ENCODE data around the gene JCAD.
"Not testable (repeated sequence)": the region's sequence is repeated elsewhere in the genome, so short reads cannot be mapped to it uniquely, and the experiment has no call there.

JCAD gene

DNA sequence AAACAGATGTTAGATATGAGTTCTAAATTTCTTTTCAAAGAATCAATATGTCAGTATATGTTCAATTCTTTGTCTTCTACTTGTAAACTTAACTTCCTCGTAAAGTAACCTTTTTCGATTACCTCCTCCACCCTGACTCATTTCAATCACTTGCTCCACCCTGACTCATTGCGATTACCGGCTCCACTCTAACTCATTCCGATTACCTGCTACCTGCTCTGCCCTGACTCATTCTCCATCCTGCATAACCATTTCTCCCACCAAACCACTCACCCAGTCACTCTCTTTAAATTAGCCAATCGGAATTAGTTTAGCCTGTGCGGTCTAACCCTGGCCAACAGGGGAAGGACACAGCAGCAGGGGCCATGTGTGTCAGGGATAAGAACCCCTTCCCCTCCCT is 40.3 kb upstream of the JCAD start:
- H4K91ac ChIP-seq (ENCODE audit: low read length); H3K4me2 ChIP-seq (ENCODE audit: low read length, poor library complexity, severe bottlenecking); H2AFZ ChIP-seq (ENCODE audit: low read depth, low read length); H2BK120ac ChIP-seq (ENCODE audit: low read depth, low read length); H3K27ac ChIP-seq (ENCODE audit: low read length, poor library complexity, severe bottlenecking); H3K9ac ChIP-seq (ENCODE audit: low read length); H2BK12ac ChIP-seq (ENCODE audit: low read length in 2 of 2); H3K79me1 ChIP-seq (replicated peaks; ENCODE audit: low read length, poor library complexity, severe bottlenecking); H4K8ac ChIP-seq (ENCODE audit: low read length); H3K36me3 ChIP-seq (ENCODE audit: control insufficient read depth in 1 of 2, insufficient read depth in 2 of 2, low read depth in 1 of 2, low read length in 2 of 2); H3K14ac ChIP-seq (ENCODE audit: low read length in 2 of 2); H3K9me3 ChIP-seq (ENCODE audit: control insufficient read depth, low read length); H3K27me3 ChIP-seq (ENCODE audit: control insufficient read depth in 1 of 2, insufficient read depth in 1 of 2, low read length in 2 of 2); H2BK5ac ChIP-seq (ENCODE audit: low read depth, low read length, poor library complexity, severe bottlenecking); H3K18ac ChIP-seq (ENCODE audit: low read depth in 1 of 2, low read length in 2 of 2); H2BK15ac ChIP-seq (ENCODE audit: low read depth, poor library complexity, severe bottlenecking); H2AK5ac ChIP-seq (ENCODE audit: low read length, severe bottlenecking); H3K4ac ChIP-seq (ENCODE audit: low read depth in 1 of 2, low read length in 2 of 2); H3K4me3 ChIP-seq (ENCODE audit: insufficient read depth in 1 of 2, low read depth in 1 of 2, low read length in 2 of 2); H3K4me1 ChIP-seq (ENCODE audit: control insufficient read depth, insufficient read depth, low read depth, low read length); H3K23ac ChIP-seq (ENCODE audit: low read length in 2 of 2); DNase-seq: not testable (repeated sequence)
- WGBS = 96% methylated on average over 7 of the region's 7 CpGs

DNA sequence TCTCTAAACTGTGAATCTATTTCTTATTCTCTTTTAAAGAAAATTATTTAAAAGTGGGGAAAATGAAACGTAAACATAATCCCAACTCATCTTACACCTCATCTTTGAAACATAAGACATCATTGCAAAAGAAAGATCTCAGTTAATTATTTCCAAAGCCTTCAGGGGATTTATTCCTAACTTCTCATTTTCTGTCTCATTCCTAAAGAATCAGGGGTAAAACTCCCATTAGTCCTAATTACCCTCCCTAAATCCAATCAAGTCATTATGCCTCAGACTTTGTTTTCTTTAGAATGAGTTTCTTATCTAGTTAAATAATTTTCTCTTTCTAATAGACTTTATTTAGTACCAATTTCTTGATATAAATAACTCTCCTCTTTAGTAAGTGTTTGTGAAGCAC is 39.7 kb upstream of the JCAD start:
- H2BK5ac ChIP-seq (ENCODE audit: low read depth, low read length, poor library complexity, severe bottlenecking) = no peak overlapping the region
- peak overlapping the region; percentile 15 for H3K9ac ChIP-seq (ENCODE audit: low read length)

DNA sequence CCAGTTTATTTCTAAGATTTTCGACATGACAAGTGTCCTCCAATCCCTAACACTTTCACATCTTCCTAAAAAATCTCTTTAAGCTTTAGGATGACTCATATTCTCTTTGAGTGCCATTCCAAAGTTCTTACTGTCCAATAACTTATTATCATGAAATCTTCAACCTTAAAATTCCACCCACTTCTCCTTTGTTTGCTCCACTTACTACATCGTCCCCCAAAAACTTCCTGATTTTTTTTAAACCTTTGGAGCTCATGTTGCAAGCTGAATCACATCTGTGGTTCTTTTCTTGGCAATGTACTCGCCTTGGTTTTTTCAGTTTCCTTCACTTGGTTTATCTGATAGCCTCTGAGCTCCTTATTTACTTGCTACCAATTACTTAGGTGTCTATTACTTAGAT is 39.2 kb upstream of the JCAD start:
- WGBS = 46% methylated on average over 3 of the region's 3 CpGs
- no peak overlapping the region for H4K91ac ChIP-seq (ENCODE audit: low read length)
- peak overlapping the region; percentile 15 for H3K9ac ChIP-seq (ENCODE audit: low read length)
- H2BK120ac ChIP-seq (ENCODE audit: low read depth, low read length) = no peak overlapping the region
- H3K4me2 ChIP-seq (ENCODE audit: low read length, poor library complexity, severe bottlenecking) = no peak overlapping the region
- no peak overlapping the region for H3K27ac ChIP-seq (ENCODE audit: low read length, poor library complexity, severe bottlenecking)
- H3K4me1 ChIP-seq (ENCODE audit: control insufficient read depth, insufficient read depth, low read depth, low read length) = no peaks in the 10 kb centered on the region
- H3K23ac ChIP-seq (ENCODE audit: low read length in 2 of 2) = no peak overlapping the region
- H3K9me3 ChIP-seq (ENCODE audit: control insufficient read depth, low read length) = no peaks in the 10 kb centered on the region
- H3K36me3 ChIP-seq (ENCODE audit: control insufficient read depth in 1 of 2, insufficient read depth in 2 of 2, low read depth in 1 of 2, low read length in 2 of 2) = no peaks in the 10 kb centered on the region
- H2AK5ac ChIP-seq (ENCODE audit: low read length, severe bottlenecking) = no peak overlapping the region
- peak; percentile 24 for DNase-seq
- no peaks in the 10 kb centered on the region for H3K27me3 ChIP-seq (ENCODE audit: control insufficient read depth in 1 of 2, insufficient read depth in 1 of 2, low read length in 2 of 2)
- H2BK15ac ChIP-seq (ENCODE audit: low read depth, poor library complexity, severe bottlenecking) = no peak overlapping the region
- no peak overlapping the region for H2BK5ac ChIP-seq (ENCODE audit: low read depth, low read length, poor library complexity, severe bottlenecking)
- no peak overlapping the region for H3K18ac ChIP-seq (ENCODE audit: low read depth in 1 of 2, low read length in 2 of 2)
- no peak overlapping the region for H3K4ac ChIP-seq (ENCODE audit: low read depth in 1 of 2, low read length in 2 of 2)
- H3K79me1 ChIP-seq (replicated peaks; ENCODE audit: low read length, poor library complexity, severe bottlenecking) = no peaks in the 10 kb centered on the region
- H2AFZ ChIP-seq (ENCODE audit: low read depth, low read length) = no peak overlapping the region
- H3K14ac ChIP-seq (ENCODE audit: low read length in 2 of 2) = no peak overlapping the region
- H3K4me3 ChIP-seq (ENCODE audit: insufficient read depth in 1 of 2, low read depth in 1 of 2, low read length in 2 of 2) = no peak overlapping the region
- no peak overlapping the region for H2BK12ac ChIP-seq (ENCODE audit: low read length in 2 of 2)
- H4K8ac ChIP-seq (ENCODE audit: low read length) = no peak overlapping the region

More for the DNA sequence above, 39.7 kb upstream of the JCAD start:
- Histone ChIP-seq H3K18ac (ENCODE audit: low read depth in 1 of 2, low read length in 2 of 2) (no peak overlapping the region), H2BK15ac (ENCODE audit: low read depth, poor library complexity, severe bottlenecking) (no peak overlapping the region), H3K79me1 (replicated peaks; ENCODE audit: low read length, poor library complexity, severe bottlenecking) (no peaks in the 10 kb centered on the region), H3K4me1 (ENCODE audit: control insufficient read depth, insufficient read depth, low read depth, low read length) (no peaks in the 10 kb centered on the region), H3K9me3 (ENCODE audit: control insufficient read depth, low read length) (no peaks in the 10 kb centered on the region), H3K4me3 (ENCODE audit: insufficient read depth in 1 of 2, low read depth in 1 of 2, low read length in 2 of 2) (no peak overlapping the region), H2AK5ac (ENCODE audit: low read length, severe bottlenecking) (no peak overlapping the region), H2BK12ac (ENCODE audit: low read length in 2 of 2) (no peak overlapping the region), H2BK120ac (ENCODE audit: low read depth, low read length) (no peak overlapping the region), H3K27ac (ENCODE audit: low read length, poor library complexity, severe bottlenecking) (no peak overlapping the region), H2AFZ (ENCODE audit: low read depth, low read length) (no peak overlapping the region), H3K14ac (ENCODE audit: low read length in 2 of 2) (no peak overlapping the region), H3K23ac (ENCODE audit: low read length in 2 of 2) (no peak overlapping the region), H4K91ac (ENCODE audit: low read length) (no peak overlapping the region), H3K36me3 (ENCODE audit: control insufficient read depth in 1 of 2, insufficient read depth in 2 of 2, low read depth in 1 of 2, low read length in 2 of 2) (no peaks in the 10 kb centered on the region), H3K4me2 (ENCODE audit: low read length, poor library complexity, severe bottlenecking) (no peak overlapping the region), H3K4ac (ENCODE audit: low read depth in 1 of 2, low read length in 2 of 2) (no peak overlapping the region), H3K27me3 (ENCODE audit: control insufficient read depth in 1 of 2, insufficient read depth in 1 of 2, low read length in 2 of 2) (no peaks in the 10 kb centered on the region), H4K8ac (ENCODE audit: low read length) (no peak overlapping the region)
- DNase-seq = no peak
- WGBS = 96% methylated on average over 1 of the region's 1 CpG

DNA sequence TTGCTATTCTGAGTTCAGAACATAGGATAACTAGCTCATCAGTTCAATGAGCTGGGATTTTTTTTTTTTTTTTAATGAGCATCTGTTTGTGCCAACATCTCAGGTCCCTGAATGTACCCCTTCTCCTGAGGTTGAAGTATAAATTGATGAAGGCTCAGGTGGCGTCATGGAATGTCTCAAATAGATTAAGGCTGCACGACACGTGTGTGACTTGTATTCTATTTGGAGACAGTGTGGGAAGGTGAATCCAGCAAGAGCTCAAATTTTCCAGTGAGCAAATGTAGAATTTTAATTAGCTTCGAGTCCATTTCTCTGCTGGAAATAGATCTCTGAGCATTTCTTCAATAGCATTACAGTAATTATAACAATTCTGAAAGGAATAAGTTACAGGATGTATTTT is 37.2 kb upstream of the JCAD start:
- Histone ChIP-seq H2AK5ac (ENCODE audit: low read length, severe bottlenecking) (no peak overlapping the region), H2BK15ac (ENCODE audit: low read depth, poor library complexity, severe bottlenecking) (no peak overlapping the region), H3K27ac (ENCODE audit: low read length, poor library complexity, severe bottlenecking) (no peak overlapping the region), H3K23ac (ENCODE audit: low read length in 2 of 2) (no peak overlapping the region), H3K9ac (ENCODE audit: low read length) (no peak overlapping the region), H3K4me1 (ENCODE audit: control insufficient read depth, insufficient read depth, low read depth, low read length) (peaks cover 5% of the 10 kb centered on the region), H3K4ac (ENCODE audit: low read depth in 1 of 2, low read length in 2 of 2) (no peak overlapping the region), H2AFZ (ENCODE audit: low read depth, low read length) (no peak overlapping the region), H3K36me3 (ENCODE audit: control insufficient read depth in 1 of 2, insufficient read depth in 2 of 2, low read depth in 1 of 2, low read length in 2 of 2) (no peaks in the 10 kb centered on the region), H3K14ac (ENCODE audit: low read length in 2 of 2) (no peak overlapping the region), H4K8ac (ENCODE audit: low read length) (no peak overlapping the region), H3K27me3 (ENCODE audit: control insufficient read depth in 1 of 2, insufficient read depth in 1 of 2, low read length in 2 of 2) (no peaks in the 10 kb centered on the region), H3K4me3 (ENCODE audit: insufficient read depth in 1 of 2, low read depth in 1 of 2, low read length in 2 of 2) (no peak overlapping the region), H3K4me2 (ENCODE audit: low read length, poor library complexity, severe bottlenecking) (no peak overlapping the region), H2BK120ac (ENCODE audit: low read depth, low read length) (no peak overlapping the region), H2BK5ac (ENCODE audit: low read depth, low read length, poor library complexity, severe bottlenecking) (no peak overlapping the region), H3K18ac (ENCODE audit: low read depth in 1 of 2, low read length in 2 of 2) (no peak overlapping the region), H2BK12ac (ENCODE audit: low read length in 2 of 2) (no peak overlapping the region), H3K79me1 (replicated peaks; ENCODE audit: low read length, poor library complexity, severe bottlenecking) (no peaks in the 10 kb centered on the region), H4K91ac (ENCODE audit: low read length) (no peak overlapping the region), H3K9me3 (ENCODE audit: control insufficient read depth, low read length) (no peaks in the 10 kb centered on the region)
- DNase-seq = no peak
- WGBS = 90% methylated on average over 3 of the region's 4 CpGs
